Fibroblast of villous mesenchyme (primary cell): ENCODE data around the gene ITGA2. TPM values are rescaled to one million over a fixed set of nuclear protein-coding genes. Genes with fewer than 3 reads are reported as not detected.

Source experiments
- DNase-seq: peaks from one replicate; pipeline ENCODE4 v3.0.0-alpha.2; 2010; ENCODE audit warnings: low read depth
- H3K4me3 ChIP-seq: 2 replicates; pipeline ENCODE4 v1.5.1; 2011; ENCODE audit warnings: low read depth, mild to moderate bottlenecking, low read length
- total RNA-seq: library from RNA; depleted of rRNA; stranded (reverse); fragments of >200 nt; gene quantifications from 2 replicates; pipeline ENCODE4 v1.2.3, GENCODE V29; 2012
- TF ChIP-seq, protein P1 (sequence below): IDR thresholded peaks from 2 replicates; pipeline ENCODE4 v1.5.1; 2012; ENCODE audit warnings: low read depth, mild to moderate bottlenecking, low read length; ENCODE audit not compliant: insufficient read depth

The ITGA2 gene
- total RNA-seq, 1 donor, result 35.0 TPM

DNA sequence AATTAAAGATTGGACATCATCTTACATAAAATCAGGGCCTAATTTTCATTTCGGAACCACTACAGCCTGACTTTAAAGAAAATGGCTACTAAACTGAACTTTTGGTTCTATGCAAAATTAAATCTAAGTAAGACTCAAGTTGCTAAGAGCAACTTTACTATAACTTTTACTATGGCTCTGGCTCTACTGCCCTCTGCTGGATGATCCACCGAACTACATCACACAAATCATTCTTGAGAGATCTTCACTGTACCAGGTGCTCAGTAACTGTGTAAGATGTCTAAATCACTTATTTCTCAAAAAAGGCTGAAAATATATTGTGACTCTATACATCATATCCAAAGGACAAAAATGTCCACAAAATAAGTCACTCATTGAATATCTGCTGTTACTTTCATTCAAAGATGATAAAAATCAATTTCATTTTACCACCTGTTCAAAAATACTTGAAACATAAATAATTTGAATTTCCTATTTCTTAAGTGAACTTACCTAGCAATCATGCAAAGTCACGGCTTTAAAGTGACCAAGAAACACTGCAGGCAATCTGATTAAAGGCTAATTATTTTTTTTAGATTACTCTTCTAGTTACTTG lies 106.9 kb downstream of the ITGA2 start:
- H3K4me3 ChIP-seq, result no peak overlapping the region
- peak; percentile 77 for DNase-seq
- TF ChIP-seq, protein P1, sequence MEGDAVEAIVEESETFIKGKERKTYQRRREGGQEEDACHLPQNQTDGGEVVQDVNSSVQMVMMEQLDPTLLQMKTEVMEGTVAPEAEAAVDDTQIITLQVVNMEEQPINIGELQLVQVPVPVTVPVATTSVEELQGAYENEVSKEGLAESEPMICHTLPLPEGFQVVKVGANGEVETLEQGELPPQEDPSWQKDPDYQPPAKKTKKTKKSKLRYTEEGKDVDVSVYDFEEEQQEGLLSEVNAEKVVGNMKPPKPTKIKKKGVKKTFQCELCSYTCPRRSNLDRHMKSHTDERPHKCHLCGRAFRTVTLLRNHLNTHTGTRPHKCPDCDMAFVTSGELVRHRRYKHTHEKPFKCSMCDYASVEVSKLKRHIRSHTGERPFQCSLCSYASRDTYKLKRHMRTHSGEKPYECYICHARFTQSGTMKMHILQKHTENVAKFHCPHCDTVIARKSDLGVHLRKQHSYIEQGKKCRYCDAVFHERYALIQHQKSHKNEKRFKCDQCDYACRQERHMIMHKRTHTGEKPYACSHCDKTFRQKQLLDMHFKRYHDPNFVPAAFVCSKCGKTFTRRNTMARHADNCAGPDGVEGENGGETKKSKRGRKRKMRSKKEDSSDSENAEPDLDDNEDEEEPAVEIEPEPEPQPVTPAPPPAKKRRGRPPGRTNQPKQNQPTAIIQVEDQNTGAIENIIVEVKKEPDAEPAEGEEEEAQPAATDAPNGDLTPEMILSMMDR, result peak; percentile 80

GRCh38 chr5:53099546-53099945 lies 110.4 kb downstream of the ITGA2 start:
- TF ChIP-seq, protein P1, result no peak
- no peak for DNase-seq
- H3K4me3 ChIP-seq, result no peak overlapping the region

DNA sequence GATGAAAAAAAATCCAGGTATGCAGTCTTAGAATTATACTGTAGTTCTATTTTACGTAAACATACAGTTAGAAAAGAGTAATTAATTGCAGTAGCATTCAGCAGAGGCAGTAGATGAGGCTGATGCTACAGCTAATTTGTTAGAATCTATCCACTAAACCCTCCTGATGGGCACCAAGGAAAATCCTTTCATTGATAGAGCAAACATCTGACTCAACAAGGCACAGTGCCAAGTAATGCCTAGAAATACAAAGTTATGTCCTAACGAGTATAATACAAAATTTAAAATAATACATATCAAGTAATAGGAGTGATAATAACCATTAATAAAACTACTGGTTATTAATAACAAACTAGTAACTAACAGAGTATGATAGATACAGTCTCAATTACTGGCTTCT lies 111.5 kb downstream of the ITGA2 start:
- TF ChIP-seq, protein P1, result no peak
- no peak for DNase-seq

GRCh38 chr5:53105611-53106300 lies 116.6 kb downstream of the ITGA2 start:
- TF ChIP-seq, protein P1, result no peak
- H3K4me3 ChIP-seq, result no peak overlapping the region
- DNase-seq, result no peak

More for the DNA sequence above, 111.5 kb downstream of the ITGA2 start:
- no peak overlapping the region for H3K4me3 ChIP-seq

- peak overlapping the region; percentile 89 for H3K4me3 ChIP-seq
- peak; percentile 54 for DNase-seq
- TF ChIP-seq, protein P1, result no peak
Observed at GRCh38 chr5:53109056-53109442, 119.9 kb downstream of the ITGA2 start.

GRCh38 chr5:53109443-53110127 lies 120.4 kb downstream of the ITGA2 start, which contains the start of gene MOCS2:
TSS of gene MOCS2 (minus strand) at chr5:53109757. CDS start at chr5:53107174, 2,583 bp downstream.
- TF ChIP-seq, protein P1, result no peak
- peak; percentile 91 for DNase-seq
- H3K4me3 ChIP-seq, result peak within 1 kb of the TSS; percentile 89
